ENCODE data around the gene LVRN.

The LVRN gene

DNA sequence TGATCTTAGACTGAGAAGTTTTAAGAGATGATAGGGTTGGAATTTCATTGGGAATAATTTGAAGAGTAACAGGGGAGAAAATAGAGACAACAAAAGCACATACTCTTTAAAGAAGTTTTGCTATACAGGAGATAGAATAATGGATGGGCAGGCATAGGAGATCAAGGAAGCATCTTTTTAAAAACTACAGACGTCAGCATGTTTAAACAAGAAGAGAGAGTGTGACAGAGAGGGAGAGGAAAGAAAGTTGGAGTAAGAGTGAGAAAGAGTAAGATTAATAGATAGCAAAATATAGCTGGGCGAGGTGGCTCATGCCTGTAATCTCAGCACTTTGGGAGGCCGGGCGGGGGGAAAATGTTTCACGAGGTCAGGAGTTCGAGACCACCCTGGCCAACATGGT lies 5.3 kb upstream of the LVRN start:
- WGBS, 2 experiments = 79 to 81% methylated on average over 6 of the region's 6 CpGs
- Histone ChIP-seq H3K4me1 (ENCODE audit: control insufficient read depth, insufficient read depth, low read length) (no peaks in the 10 kb centered on the region), H3K4me3 (ENCODE audit: insufficient read depth, low read depth, low read length) (no peak overlapping the region)

DNA sequence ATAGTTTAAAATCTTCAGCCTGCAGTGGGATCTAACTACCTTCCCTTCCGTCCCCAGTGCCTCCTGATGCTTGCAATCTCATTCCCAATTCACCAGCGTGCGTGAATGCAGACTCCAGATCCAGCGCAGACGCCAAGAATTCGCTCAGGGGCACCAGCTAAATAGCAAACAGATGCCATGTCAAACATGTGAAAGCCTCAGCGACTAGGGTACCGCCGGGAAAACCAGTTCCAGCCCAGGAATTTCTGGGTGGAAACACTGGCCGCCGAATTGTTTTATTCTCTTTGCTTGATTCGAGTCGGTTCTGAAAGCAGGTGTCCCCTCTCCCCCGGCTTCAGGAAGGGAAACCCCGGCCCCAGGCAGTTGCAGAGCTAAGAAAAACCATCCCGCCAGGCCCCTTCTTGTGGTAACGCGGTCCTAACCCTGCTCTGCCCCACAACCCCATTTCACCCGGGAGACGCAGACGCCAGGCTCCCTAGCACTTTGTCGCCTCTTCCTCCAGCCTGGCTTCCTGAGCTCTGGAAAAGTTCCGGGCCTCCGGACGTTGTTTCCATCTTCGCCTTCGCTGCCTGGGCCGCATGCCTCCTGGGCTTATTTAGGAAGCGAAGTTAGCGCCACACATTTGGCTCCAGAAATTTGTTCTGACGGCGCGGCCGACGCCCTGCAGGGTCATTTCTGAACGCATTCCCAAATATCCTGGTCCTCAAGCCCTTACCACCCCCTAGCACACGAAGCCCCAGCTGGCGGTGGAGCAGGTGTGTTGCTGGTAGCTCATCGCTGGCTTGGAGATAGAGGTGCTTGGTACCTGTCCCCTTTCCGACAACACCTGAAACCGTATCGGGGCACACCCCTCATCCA lies 665 bp upstream of the LVRN start:
- Histone ChIP-seq H3K9me3 (ENCODE audit: control insufficient read depth, low read length) (no peaks in the 10 kb centered on the region), H3K4me1 (ENCODE audit: control insufficient read depth, insufficient read depth, low read length) (no peaks in the 10 kb centered on the region), H3K27me3 (ENCODE audit: control insufficient read depth, insufficient read depth, low read length, poor library complexity, severe bottlenecking) (peaks cover 58% of the 10 kb centered on the region), H3K27ac (ENCODE audit: insufficient read depth, low read depth, low read length, poor library complexity, severe bottlenecking) (no peak overlapping the region), H3K36me3 (ENCODE audit: control insufficient read depth, insufficient read depth, low read length) (no peaks in the 10 kb centered on the region), H3K4me3 (ENCODE audit: insufficient read depth, low read depth, low read length) (no peak overlapping the region)
- WGBS, 2 experiments = 38% methylated on average over 42 of the region's 42 CpGs

More for the DNA sequence above, 5.3 kb upstream of the LVRN start:
- Histone ChIP-seq H3K36me3 (ENCODE audit: control insufficient read depth, insufficient read depth, low read length) (no peaks in the 10 kb centered on the region), H3K9me3 (ENCODE audit: control insufficient read depth, low read length) (no peaks in the 10 kb centered on the region), H3K27me3 (ENCODE audit: control insufficient read depth, insufficient read depth, low read length, poor library complexity, severe bottlenecking) (peaks cover 21% of the 10 kb centered on the region), H3K27ac (ENCODE audit: insufficient read depth, low read depth, low read length, poor library complexity, severe bottlenecking) (no peak overlapping the region)

DNA sequence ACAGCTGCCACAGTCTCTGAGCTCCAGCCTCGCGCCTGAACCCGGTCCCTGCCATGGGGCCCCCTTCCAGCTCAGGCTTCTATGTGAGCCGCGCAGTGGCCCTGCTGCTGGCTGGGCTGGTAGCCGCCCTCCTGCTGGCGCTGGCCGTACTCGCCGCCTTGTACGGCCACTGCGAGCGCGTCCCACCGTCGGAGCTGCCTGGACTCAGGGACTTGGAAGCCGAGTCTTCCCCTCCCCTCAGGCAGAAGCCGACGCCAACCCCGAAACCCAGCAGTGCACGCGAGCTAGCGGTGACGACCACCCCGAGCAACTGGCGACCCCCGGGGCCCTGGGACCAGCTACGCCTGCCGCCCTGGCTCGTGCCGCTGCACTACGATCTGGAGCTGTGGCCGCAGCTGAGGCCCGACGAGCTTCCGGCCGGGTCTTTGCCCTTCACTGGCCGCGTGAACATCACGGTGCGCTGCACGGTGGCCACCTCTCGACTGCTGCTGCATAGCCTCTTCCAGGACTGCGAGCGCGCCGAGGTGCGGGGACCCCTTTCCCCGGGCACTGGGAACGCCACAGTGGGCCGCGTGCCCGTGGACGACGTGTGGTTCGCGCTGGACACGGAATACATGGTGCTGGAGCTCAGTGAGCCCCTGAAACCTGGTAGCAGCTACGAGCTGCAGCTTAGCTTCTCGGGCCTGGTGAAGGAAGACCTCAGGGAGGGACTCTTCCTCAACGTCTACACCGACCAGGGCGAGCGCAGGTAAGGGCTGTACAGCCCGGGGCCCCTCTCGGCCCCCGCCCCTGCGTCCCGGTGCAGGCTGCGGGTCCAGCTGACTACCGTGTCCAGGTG lies 509 bp downstream of the LVRN start:
- no peaks in the 10 kb centered on the region for H3K9me3 ChIP-seq (ENCODE audit: control insufficient read depth, low read length)
- no peak overlapping the region for H3K27ac ChIP-seq (ENCODE audit: insufficient read depth, low read depth, low read length, poor library complexity, severe bottlenecking)
- H3K27me3 ChIP-seq (ENCODE audit: control insufficient read depth, insufficient read depth, low read length, poor library complexity, severe bottlenecking) = peaks cover 58% of the 10 kb centered on the region
- 9 to 10% methylated on average over 71 of the region's 71 CpGs for WGBS, 2 experiments
- H3K4me1 ChIP-seq (ENCODE audit: control insufficient read depth, insufficient read depth, low read length) = no peaks in the 10 kb centered on the region
- no peaks in the 10 kb centered on the region for H3K36me3 ChIP-seq (ENCODE audit: control insufficient read depth, insufficient read depth, low read length)
- H3K4me3 ChIP-seq (ENCODE audit: insufficient read depth, low read depth, low read length) = peak overlapping the region; percentile 35

DNA sequence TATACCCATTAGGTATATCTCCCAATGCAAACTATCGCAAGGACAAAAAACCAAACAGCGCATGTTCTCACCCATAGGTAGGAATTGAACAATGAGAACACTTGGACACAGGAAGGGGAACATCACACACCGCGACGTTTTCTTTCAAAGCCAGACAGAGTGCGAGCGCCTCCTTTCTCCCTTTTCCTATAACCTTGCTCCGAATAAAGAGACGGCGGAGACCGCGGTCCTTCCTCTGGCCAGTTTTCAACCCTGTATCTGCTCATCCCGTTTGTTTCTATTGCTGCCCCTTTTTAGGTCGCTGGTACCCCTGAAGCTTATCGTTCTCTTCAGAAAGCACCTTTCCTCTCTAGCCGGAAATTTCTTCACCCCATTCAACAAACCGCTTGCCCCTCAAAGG lies 1.3 kb downstream of the LVRN start:
- 40% methylated on average over 17 of the region's 17 CpGs for WGBS, 2 experiments

DNA sequence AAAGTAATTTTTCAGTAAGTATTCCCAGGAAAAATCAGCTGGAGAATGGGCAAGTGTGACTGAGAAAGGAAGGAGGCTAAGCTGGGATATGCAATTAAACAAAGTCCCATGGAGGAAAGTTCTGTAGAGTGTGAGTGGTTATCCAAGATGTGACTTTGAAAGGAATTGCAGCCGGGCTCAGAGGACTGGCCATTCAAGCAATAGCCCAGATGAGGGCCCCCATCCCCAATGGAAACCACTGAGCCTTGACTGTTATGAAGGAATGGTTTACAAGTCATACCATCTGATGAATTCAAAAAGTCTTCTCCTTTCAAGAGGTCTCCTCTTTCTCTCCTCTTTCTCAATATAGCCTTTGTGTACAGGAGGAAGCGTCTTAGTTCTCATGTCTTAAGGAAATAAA lies 6.5 kb downstream of the LVRN start:
- Histone ChIP-seq H3K4me1 (ENCODE audit: control insufficient read depth, insufficient read depth, low read length) (no peaks in the 10 kb centered on the region), H3K4me3 (ENCODE audit: insufficient read depth, low read depth, low read length) (no peak overlapping the region), H3K27ac (ENCODE audit: insufficient read depth, low read depth, low read length, poor library complexity, severe bottlenecking) (no peak overlapping the region), H3K9me3 (ENCODE audit: control insufficient read depth, low read length) (no peaks in the 10 kb centered on the region), H3K36me3 (ENCODE audit: control insufficient read depth, insufficient read depth, low read length) (no peaks in the 10 kb centered on the region), H3K27me3 (ENCODE audit: control insufficient read depth, insufficient read depth, low read length, poor library complexity, severe bottlenecking) (peaks cover 19% of the 10 kb centered on the region)
- 60 to 89% methylated on average over 1 to 2 of the region's 2 CpGs for WGBS, 2 experiments

More for the DNA sequence above, 1.3 kb downstream of the LVRN start:
- H3K36me3 ChIP-seq (ENCODE audit: control insufficient read depth, insufficient read depth, low read length) = no peaks in the 10 kb centered on the region
- H3K4me3 ChIP-seq (ENCODE audit: insufficient read depth, low read depth, low read length) = no peak overlapping the region
- peaks cover 58% of the 10 kb centered on the region for H3K27me3 ChIP-seq (ENCODE audit: control insufficient read depth, insufficient read depth, low read length, poor library complexity, severe bottlenecking)
- H3K4me1 ChIP-seq (ENCODE audit: control insufficient read depth, insufficient read depth, low read length) = no peaks in the 10 kb centered on the region
- no peaks in the 10 kb centered on the region for H3K9me3 ChIP-seq (ENCODE audit: control insufficient read depth, low read length)
- H3K27ac ChIP-seq (ENCODE audit: insufficient read depth, low read depth, low read length, poor library complexity, severe bottlenecking) = no peak overlapping the region

DNA sequence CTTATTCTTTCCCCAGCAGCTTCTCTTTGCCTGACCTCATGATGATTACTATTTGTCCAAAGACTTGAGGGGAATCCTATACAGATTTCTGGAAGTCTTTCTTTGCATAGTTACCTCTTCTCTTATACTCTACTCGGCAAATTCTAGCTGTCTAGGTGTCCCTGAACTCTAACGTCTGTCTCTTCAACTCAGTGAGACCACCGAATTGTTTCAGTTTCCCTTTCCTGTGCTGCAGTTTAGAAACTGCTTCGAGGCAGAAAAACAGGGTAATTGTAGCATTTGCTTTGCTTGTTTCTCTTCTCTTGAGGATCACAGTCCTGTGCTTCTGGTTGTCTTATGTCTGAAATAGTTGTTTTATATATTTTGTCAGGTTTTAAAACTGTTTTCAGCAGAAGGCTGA lies 14.8 kb downstream of the LVRN start:
- no peaks in the 10 kb centered on the region for H3K9me3 ChIP-seq (ENCODE audit: control insufficient read depth, low read length)
- H3K4me3 ChIP-seq (ENCODE audit: insufficient read depth, low read depth, low read length) = no peak overlapping the region
- no peaks in the 10 kb centered on the region for H3K4me1 ChIP-seq (ENCODE audit: control insufficient read depth, insufficient read depth, low read length)
- 96% methylated on average over 4 of the region's 4 CpGs for WGBS, 2 experiments
- H3K27ac ChIP-seq (ENCODE audit: insufficient read depth, low read depth, low read length, poor library complexity, severe bottlenecking) = no peak overlapping the region
- H3K36me3 ChIP-seq (ENCODE audit: control insufficient read depth, insufficient read depth, low read length) = no peaks in the 10 kb centered on the region
- H3K27me3 ChIP-seq (ENCODE audit: control insufficient read depth, insufficient read depth, low read length, poor library complexity, severe bottlenecking) = no peaks in the 10 kb centered on the region

DNA sequence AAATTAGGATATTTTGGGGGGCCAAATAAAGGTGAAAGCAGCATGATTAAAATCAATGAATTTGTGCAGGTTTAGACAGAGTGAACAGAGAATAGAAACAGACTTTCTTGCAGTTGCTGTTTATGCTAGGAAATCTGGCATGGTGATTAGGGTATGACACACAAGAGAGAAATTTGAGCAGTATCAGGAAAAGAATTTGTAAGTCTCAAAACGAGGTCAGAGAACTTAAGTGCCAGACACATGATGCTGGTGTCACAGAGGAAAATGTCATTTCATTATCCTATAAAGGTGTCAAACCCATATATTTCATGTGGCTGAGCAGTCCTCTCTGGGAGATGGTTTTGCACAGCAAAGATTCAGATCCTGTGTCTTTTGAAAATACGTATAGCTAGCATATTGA lies 15.7 kb downstream of the LVRN start:
- Histone ChIP-seq H3K4me1 (ENCODE audit: control insufficient read depth, insufficient read depth, low read length) (no peaks in the 10 kb centered on the region), H3K27me3 (ENCODE audit: control insufficient read depth, insufficient read depth, low read length, poor library complexity, severe bottlenecking) (no peaks in the 10 kb centered on the region), H3K9me3 (ENCODE audit: control insufficient read depth, low read length) (no peaks in the 10 kb centered on the region), H3K36me3 (ENCODE audit: control insufficient read depth, insufficient read depth, low read length) (no peaks in the 10 kb centered on the region), H3K4me3 (ENCODE audit: insufficient read depth, low read depth, low read length) (no peak overlapping the region), H3K27ac (ENCODE audit: insufficient read depth, low read depth, low read length, poor library complexity, severe bottlenecking) (no peak overlapping the region)
- 82 to 86% methylated on average over 2 of the region's 2 CpGs for WGBS, 2 experiments

DNA sequence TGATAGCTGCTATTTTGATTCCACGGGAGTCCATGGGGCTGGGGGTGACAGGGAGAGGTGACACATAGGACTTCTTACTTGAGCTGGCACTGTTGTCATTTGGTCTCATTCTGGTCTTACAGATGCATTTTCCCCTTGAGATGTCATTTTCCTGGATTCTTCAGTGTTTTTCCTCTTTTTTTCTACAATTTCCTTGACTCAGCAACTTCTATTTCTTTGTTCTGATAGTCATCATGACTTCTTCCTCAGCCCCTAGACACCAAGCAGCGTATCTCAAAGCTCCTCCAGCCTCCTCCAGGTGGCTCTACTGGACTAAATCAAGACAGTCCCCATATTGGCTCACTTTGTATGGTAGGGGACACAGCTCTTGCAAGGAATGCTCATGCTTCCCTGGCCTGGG lies 16.5 kb downstream of the LVRN start:
- no peaks in the 10 kb centered on the region for H3K9me3 ChIP-seq (ENCODE audit: control insufficient read depth, low read length)
- H3K4me3 ChIP-seq (ENCODE audit: insufficient read depth, low read depth, low read length) = no peak overlapping the region
- no peaks in the 10 kb centered on the region for H3K36me3 ChIP-seq (ENCODE audit: control insufficient read depth, insufficient read depth, low read length)
- no peaks in the 10 kb centered on the region for H3K4me1 ChIP-seq (ENCODE audit: control insufficient read depth, insufficient read depth, low read length)
- no peaks in the 10 kb centered on the region for H3K27me3 ChIP-seq (ENCODE audit: control insufficient read depth, insufficient read depth, low read length, poor library complexity, severe bottlenecking)
- WGBS, 2 experiments = 96 to 100% methylated on average over 2 of the region's 2 CpGs
- H3K27ac ChIP-seq (ENCODE audit: insufficient read depth, low read depth, low read length, poor library complexity, severe bottlenecking) = no peak overlapping the region

DNA sequence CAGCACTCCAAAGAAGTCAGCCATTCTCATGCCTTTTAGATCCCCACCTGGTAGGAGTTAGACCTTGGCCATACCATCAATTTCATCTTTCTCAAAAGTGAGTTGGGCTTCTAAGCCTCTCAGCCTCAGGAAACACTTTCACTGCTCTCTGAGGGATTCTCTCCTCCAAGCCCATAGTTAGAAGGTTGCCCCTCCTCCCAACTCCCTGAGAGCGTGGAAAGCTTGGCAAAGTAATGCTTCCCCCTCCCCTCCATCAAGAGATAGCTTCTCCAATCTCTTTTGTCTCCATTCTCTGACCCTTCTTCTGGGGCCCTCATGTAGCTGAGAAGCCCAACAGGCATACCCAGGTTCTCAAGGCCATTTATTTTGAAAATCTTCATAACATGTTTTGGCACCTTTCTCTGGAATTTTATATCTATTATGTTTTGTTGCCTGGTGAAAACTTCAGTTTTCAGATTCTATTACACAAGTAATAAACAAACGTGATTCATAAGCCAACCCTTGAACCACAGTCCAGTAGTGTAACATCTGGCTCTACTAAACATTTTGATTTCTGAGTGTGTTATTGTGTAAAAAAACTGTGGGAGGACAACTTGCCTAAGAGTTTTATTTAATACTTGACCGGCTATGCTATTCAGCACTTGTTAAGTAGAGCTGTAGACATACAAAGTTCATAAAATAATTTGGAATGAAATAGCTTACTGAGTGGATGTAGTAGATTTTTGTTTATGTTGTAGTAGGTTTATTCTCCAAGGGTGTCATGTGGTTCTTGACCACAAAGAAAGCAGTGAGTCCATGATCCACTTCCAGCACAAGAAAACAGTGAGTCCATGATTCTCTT lies 17.1 kb downstream of the LVRN start:
- no peaks in the 10 kb centered on the region for H3K4me1 ChIP-seq (ENCODE audit: control insufficient read depth, insufficient read depth, low read length)
- 82 to 93% methylated on average over 2 of the region's 3 CpGs for WGBS, 2 experiments
- H3K9me3 ChIP-seq (ENCODE audit: control insufficient read depth, low read length) = no peaks in the 10 kb centered on the region
- H3K4me3 ChIP-seq (ENCODE audit: insufficient read depth, low read depth, low read length) = no peak overlapping the region
- H3K27ac ChIP-seq (ENCODE audit: insufficient read depth, low read depth, low read length, poor library complexity, severe bottlenecking) = no peak overlapping the region
- no peaks in the 10 kb centered on the region for H3K27me3 ChIP-seq (ENCODE audit: control insufficient read depth, insufficient read depth, low read length, poor library complexity, severe bottlenecking)
- no peaks in the 10 kb centered on the region for H3K36me3 ChIP-seq (ENCODE audit: control insufficient read depth, insufficient read depth, low read length)

All from ectodermal cell (in vitro differentiated cells).